Kidney glomerular epithelial cell (primary cell): ENCODE measurements around the gene SPATA31D3.
"Not testable (repeated sequence)": the region's sequence is repeated elsewhere in the genome, so short reads cannot be mapped to it uniquely, and the experiment has no call there.

Source experiments
- DNase-seq: peaks from one replicate; lab custom pipeline; 2025; lab: John Stamatoyannopoulos, UW

SPATA31D3 gene

GRCh38 chr9:81943393-81943792, at the start of gene SPATA31D3:
Gene SPATA31D3, plus strand, starts transcription at chr9:81943500. Its CDS starts 86 bp downstream, at chr9:81943586.
- not testable (repeated sequence) for DNase-seq

- DNase-seq: no peak
These were observed 49.4 kb upstream of the SPATA31D3 start for GRCh38 chr9:81893929-81894328.

- no peak for DNase-seq
These were observed 48.4 kb upstream of the SPATA31D3 start for GRCh38 chr9:81894891-81895290.

- DNase-seq: no peak
These were observed 47.2 kb upstream of the SPATA31D3 start for GRCh38 chr9:81896070-81896469.

DNA sequence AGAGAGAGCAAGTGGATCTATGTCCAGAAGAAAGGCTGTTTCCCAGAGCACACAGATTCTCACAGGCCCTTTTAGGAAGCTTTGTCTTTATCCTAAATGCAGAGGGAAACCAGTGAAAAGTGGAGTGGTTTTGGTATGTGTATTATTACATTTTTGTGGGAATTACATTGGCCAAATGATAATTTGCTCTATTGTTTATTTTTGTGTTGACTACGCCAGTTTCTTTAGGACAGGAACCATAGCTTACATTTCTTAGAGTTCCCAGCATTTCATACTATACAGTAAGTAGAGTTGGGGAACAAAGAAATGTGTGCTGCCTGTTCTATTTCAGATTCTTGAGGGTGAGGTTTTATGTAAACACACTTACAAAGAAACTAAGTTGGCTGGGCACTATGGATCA, 44.4 kb upstream of the SPATA31D3 start:
- DNase-seq: no peak

DNA sequence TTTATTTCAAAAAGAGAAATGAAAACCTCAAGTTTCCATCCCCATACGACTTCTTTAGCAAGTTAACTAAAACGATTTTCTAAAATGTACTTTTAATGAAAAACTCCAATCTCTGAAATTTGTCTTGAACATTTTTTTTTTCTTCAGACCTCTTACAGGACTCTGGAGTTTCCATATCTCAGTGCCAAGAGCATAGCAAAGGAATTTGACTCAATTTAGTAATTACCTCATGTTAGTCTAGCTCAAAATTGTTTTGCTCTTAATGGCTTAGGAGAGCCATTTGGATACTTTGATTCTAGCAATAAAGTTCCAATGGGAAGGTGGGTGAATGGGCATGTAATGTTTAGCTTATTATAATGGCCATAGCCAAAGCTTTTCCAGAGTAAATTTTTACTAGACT, 41.1 kb upstream of the SPATA31D3 start:
- DNase-seq: no peak

DNA sequence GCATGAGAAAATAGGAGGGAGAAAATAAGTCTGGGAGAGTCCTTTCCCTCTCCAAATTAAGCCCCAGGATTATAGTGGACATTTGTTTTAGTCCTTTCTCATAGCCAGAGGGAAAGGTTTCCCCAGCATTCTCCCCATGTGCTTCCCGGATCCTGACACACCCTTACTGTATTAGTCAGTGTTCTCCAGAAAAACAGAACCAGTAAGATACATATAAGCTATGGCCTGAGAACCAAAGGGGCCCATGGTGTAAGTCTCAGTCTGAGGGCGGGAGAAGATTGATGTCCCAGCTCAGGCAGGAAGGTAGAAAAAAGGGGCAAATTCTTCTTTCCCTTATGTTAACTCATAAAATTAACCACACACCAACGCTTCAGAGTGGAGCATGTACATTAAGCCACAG, 40.7 kb upstream of the SPATA31D3 start:
- no peak for DNase-seq

- DNase-seq: no peak
These were observed 36.6 kb upstream of the SPATA31D3 start for GRCh38 chr9:81906671-81907070.

DNA sequence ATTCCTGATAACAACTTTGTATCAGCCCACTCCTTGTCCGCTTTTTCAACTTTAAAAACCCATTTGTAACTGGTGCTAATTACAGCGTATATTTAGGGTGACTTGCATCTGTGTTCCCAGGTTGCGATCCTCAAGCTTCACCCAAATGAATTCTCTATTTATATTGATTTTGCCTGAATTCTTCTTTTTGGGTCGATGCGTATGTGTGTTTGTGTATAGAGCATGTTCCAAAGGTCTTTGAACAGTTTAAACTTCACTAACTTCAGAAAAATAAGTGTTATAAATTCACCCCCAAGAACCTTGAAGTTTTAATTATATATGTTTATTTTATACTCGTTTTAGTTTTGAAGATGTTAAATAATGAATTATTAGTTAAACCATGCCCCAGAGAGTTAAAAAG, 31.2 kb upstream of the SPATA31D3 start:
- no peak for DNase-seq

- DNase-seq: no peak
These were observed 27.3 kb upstream of the SPATA31D3 start for GRCh38 chr9:81915801-81916505.

DNA sequence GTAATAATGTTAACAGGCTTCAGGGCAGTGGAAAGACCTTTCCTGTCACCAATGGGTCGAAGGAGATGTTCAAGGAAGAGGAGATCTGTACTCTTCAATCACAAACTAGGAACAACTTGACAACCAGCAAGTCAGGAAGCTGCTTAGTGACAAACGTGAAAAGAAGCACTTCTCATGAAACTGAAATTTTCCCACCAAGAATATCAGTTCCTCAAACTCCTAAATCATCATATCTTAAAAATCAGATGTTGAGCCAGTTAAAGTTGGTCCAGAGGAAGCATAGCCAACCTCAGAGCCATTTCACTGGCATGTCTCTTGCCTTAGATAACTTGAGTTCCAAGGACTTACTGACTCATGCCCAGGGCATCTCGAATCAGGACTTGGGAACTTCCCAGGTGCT, 24.8 kb upstream of the SPATA31D3 start:
- not testable (repeated sequence) for DNase-seq

GRCh38 chr9:81928305-81928704, 15.0 kb upstream of the SPATA31D3 start, which contains the start of gene SPATA31D4:
Gene SPATA31D4, plus strand, starts transcription at chr9:81928428. Its CDS starts 86 bp downstream, at chr9:81928514.
- DNase-seq: not testable (repeated sequence)

DNA sequence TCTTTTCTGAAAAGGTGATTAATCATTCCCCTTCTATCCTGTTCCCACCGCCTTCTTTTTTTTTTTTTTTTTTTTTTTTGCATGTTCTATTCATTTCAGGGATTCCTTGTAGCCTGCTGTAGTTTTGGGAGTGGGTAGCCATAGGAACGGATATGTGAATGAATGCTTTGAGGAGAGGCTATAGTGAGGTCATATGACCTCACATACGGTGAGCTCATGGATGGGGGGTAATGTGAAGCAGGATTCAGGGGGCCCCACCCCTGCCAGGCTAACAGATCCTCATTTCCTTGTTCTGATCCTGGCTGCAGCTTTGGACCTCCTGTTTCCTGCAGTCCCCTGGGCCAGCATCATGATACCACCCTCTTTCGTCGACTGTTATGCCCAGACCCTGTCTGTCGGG, 13.2 kb upstream of the SPATA31D3 start:
- not testable (repeated sequence) for DNase-seq

GRCh38 chr9:81933547-81933946, 9.8 kb upstream of the SPATA31D3 start:
- DNase-seq: not testable (repeated sequence)

- not testable (repeated sequence) for DNase-seq
These were observed 5.3 kb downstream of the SPATA31D3 start for GRCh38 chr9:81948650-81949049.

- no peak for DNase-seq
These were observed 9.8 kb downstream of the SPATA31D3 start for GRCh38 chr9:81953096-81953495.

GRCh38 chr9:81955625-81956024, 12.3 kb downstream of the SPATA31D3 start:
- DNase-seq: no peak

GRCh38 chr9:81964218-81965171, 21.2 kb downstream of the SPATA31D3 start:
- no peak for DNase-seq

- DNase-seq: no peak
These were observed 24.7 kb downstream of the SPATA31D3 start for GRCh38 chr9:81968026-81968425.

DNA sequence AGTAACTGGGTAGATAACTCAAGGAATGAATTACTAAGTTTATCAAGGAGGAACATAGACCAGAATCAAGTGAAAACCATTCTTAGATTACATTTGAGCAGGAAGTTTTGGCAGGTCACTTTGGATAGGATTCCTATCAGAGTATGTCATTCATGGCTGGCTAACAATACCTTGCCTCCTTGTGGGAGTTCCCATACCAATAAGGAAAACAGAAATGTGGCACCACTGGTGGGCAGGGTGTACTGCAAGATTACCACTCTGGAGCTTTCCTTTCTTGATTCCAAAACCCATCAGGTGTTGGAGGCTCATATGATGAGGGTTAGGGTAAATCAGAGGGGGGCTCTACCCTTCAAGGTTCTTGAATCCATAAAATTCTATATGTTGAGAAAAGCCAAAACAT, 26.7 kb downstream of the SPATA31D3 start:
- DNase-seq: no peak

DNA sequence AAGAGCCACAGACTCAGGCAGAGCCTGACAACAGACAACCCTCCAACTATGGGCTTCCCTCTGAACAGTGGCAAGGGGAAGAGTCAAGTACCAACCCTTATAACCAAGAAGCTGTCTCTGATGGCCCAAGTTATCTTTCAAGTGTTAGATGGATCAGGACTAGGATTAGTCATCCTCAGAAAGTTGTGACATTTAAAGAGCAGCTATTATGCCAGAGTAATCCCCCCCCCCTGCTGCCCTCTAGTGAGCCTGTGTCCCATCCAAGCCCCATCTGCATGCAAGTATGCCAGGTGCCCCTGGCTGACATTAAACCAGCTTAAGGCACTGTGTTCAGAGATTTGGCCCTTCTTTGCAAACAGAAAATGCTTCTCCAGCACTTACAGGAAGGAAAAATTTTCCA, 28.4 kb downstream of the SPATA31D3 start:
- no peak for DNase-seq

GRCh38 chr9:81974764-81975163, 31.5 kb downstream of the SPATA31D3 start:
- no peak for DNase-seq

GRCh38 chr9:81976351-81976750, 33.1 kb downstream of the SPATA31D3 start:
- no peak for DNase-seq
